HG02763 (cell line): ENCODE measurements around the gene INTS15.
A peak's percentile ranks its signal among the peaks of the same experiment; 100 is the strongest.

Source experiments
- ATAC-seq: cut with Tn5 transposase; IDR thresholded peaks from one replicate; pipeline ENCODE4 v1.9.1; 2021; ENCODE audit warnings: mild to moderate bottlenecking, moderate library complexity; ENCODE audit not compliant: unreplicated experiment

Gene INTS15

DNA sequence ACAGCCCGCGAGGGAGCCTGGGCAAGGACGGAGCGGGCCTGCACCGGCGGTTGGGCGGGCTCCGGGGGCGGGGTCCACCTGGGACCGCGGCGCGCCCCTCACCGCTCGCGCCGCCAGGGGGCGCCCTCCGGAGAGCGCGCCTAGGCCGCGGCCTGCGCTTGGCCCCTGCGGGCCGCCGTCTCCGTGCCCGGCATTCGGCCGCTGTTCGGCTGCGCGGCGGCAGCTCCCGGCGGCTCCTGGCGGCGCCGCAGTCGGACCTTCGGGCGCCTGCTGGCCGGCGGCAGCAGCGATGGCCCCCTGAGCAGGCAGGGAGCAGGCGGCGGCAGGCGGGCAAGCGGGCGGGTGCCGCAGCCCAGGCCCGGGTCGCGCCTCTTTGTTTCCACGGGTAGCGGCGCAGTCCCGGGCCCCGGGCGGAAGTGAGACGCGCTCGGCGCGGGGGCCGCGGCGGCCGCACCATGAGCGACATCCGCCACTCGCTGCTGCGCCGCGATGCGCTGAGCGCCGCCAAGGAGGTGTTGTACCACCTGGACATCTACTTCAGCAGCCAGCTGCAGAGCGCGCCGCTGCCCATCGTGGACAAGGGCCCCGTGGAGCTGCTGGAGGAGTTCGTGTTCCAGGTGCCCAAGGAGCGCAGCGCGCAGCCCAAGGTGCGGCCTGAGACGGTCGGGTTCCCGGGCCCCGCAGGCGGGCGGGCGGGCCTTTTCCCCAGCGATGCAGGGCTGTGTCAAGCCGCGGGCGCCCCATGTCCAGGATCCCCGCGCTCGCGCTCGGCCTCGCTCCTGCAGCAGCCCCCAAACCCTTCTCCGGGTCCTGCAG is at the start of gene INTS15:
TSS of gene INTS15 (plus strand) at position 193 of the 816 bp plus-strand sequence. CDS start at position 456, 263 bp downstream.
- peak; percentile 83 for ATAC-seq

DNA sequence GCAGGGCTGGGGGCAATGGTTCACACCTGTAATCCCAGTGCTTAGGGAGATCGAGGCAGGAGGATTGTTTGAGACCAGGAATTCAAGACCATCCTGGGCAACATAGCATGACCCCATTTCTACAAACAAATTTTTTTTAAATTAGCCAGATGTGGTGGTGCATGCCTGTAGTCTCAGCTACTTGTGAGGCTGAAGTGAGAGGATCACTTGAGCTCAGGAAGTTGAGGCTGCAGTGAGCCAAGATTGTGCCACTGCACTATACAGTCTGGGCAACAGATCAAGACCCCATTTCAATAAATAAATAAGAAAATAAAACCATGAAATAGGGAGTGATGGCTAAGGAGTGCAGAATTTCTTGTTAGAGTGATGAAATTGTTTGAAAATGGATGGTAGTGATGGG is 47.5 kb upstream of the INTS15 start:
- ATAC-seq: no peak

DNA sequence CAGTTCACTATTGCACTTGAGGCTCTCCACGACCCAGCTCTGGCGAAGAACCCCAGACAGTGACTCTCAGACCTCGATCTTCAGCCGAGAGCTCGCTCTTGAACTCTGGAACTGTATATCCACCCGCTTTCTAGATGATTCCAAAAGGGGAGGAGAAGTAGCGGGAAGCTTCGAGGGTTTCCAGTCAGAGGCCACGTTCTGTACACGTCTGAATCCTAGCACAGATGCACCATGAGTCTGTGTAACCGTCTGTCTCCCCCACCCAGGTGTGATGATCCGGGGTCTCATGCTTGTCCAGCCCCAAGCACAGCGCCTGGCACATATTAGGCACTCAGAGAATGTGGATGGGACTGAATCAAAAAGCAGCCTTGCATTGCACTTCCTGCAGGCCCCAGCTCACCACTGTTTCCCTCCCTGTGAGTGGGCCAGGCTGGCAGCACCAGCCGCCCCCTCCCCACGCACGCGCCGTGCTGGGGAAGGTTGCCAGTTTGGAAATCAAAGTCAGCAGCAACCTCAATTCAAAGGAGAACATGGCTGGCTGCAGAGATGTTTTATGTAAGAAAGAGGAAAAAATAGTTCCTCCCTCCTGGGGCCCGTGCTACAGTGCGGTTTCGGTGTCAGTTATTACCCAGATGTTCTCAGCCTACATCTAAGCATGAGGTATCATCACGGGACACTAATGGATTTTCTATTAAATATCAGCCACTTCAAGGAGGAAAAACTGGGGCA is 44.3 kb upstream of the INTS15 start:
- no peak for ATAC-seq

DNA sequence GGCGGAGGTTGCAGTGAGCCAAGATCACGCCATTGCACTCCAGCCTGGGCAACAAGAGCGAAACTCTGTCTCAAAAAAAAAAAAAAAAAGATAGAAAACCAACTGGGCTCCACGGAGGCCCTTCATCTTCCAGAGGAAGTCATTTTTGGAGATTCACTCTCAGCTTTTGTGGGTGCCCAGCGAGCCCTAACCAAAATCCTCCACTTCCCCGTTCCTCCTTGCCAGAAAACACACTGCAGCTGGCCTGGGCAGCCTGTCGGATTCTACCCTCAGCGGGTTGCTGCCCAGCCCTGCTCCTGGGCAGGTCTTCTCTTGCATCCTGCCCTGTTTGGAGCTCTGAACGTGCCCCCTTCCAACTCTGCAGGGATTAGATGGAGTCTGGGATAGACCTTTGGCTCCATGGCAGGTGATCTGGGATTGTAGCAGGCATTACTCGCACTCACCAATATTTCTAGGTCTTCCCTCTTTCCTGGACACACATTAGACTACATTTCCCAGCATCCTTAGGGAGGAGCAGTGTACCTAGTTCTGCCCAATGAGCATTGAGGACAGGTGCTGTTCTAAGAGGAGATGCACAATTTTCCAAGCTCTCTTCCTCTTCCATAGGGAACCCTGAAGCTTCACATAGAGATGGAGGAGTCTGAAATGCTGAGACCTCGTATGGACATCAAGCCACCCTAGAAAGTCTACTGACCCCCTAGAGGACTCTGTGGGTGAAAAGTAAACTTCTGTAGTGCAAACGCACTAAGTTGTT is 43.1 kb upstream of the INTS15 start:
- ATAC-seq: no peak

DNA sequence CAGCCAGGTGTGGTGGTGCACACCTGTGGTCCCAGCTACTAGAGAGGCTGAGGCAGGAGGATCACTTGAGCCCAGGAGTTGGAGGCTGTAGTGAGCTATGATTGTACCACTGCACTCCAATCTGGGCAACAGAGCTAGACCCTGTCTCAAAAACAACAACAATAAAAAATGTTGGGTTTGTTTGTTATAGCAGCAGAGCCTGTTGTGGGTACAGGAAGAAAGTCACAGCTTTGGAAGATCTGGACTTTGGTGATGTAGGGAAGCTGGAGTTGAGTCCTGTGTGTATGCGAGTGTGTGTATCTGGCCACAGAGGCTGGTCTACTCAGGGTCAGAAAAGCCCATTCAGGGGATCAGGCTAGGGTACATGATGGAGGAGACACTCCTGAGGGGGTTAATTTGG is 42.4 kb upstream of the INTS15 start:
- no peak for ATAC-seq

DNA sequence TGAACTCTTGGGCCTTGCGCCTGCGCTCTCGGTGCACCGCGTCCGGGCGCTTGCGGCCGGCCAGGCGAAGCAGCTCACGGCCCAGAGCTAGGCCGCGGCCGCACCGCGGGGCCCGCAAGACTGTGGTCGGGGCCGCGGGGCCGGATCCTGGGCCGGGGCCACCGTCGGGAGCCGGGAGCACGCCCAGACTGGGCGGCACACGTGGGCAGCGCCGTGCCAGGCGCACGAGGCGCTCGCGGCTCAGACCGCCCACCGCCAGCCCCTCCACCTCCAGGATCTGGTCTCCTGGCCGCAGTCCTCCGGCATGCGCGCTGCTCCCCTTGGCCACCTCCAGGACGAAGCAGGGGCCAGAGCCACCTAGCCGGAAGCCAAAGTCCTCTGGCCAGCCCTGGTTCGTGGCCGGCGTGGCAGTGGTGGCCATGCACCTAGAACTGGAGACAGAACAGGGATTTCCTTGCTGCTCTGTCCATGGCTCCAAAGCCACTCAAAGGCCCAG is 38.8 kb upstream of the INTS15 start, which contains the start of gene GRID2IP:
TSS of gene GRID2IP (minus strand) at position 446 of the 496 bp plus-strand sequence. CDS start at position 421, 25 bp downstream.
- no peak for ATAC-seq

DNA sequence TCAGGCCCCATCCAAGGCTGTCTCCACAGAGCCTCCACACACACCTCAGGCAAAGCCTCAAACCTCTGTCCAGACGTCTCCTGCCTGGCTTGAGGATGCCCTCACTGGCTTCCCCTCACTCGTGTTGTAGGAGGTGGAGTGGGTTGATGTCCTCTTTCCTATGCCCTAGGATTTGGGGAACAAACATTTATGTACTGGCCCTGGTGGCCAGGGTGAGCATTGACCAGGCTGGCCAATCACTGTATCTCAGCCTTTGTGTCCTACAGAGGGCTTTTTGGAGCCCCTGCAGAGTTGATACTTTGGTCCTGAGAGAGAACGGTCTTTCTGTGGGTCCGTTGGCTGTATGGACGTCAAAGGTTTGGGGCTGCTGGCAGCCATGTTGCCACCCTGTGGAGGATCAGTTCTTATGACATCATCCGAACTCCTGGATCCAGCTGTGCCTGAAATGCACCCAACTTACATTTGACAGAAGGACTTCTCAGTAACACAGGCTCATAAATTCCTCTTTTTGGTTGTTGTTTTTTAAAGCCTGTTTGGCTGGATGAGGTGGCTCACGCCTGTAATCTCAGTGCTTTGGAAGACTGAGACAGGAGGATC is 36.3 kb upstream of the INTS15 start:
- no peak for ATAC-seq

DNA sequence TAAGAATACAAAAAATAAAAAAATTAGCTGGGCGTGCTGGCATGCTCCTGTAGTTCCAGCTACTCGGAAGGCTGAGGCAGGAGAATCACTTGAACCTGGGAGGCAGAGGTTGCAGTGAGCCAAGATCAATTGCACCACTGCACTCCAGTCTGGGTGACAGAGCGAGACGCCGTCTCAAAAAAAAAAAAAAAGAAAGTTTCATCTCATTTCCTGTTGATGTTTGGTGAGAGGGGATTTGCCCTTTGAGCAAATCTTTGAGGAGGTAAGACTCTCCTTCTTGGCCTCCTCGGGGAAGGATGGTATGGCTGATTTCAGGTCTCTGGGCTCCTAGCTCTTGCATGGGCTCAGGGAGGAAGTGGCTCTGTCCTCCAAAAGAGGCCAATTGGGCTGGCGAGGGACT is 35.0 kb upstream of the INTS15 start:
- ATAC-seq: no peak

DNA sequence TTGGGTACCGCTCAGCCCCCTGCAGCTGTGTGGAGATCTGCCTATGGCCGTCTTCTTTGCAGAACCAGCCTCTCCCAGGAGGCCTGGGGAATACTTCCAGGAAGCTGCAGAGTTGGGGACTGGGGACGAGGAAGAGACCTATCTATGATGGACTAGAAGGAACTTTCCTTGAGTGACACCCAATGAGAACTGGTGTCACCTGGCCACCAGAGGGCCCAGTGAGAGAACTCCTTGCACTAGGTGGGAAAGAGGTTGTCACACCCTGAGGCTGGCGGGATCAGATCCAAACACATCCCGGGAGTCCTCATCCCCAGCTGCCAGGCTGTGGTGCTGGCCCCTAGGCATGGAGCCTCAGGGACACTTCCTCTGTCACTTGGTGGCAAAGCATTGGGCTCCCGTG is 33.6 kb upstream of the INTS15 start:
- no peak for ATAC-seq

DNA sequence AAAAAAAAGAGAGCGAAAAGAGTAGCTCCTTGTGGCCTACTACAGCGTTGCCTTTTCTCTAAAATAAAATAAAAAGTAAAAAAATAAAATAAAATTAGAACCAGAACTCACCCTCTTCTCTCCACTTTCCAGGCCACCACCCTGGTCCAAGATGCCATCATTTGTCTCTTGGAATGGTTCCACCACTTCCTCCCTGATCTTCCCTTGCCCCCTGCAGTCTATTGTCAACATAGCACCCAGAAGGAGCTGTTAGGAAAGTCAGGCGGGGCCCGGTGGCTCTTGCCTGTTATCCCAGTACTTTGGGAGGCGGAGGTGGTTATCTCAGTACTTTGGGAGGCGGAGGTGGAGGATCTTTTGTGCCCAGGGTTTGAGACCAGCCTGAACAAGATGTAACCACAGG is 31.0 kb upstream of the INTS15 start:
- ATAC-seq: no peak

DNA sequence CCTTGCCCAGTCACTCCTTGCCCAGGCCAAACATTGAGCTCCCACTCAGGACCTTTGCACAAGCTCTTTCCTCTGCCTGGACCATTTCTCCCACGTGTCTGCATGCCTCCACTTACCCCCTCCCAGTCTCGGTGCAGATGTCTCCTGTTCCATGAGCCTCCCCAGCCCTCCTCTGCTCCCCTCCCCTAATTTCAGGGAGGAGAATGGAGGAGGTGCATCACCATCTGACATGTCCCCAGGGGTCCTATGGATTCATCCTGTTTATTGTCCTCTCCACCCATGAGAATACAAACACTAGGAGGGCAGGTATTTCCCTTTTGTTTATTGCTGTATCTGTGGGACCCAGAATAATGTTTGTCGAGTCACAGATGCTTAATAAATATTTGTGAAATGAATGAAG is 29.9 kb upstream of the INTS15 start:
- ATAC-seq: no peak

DNA sequence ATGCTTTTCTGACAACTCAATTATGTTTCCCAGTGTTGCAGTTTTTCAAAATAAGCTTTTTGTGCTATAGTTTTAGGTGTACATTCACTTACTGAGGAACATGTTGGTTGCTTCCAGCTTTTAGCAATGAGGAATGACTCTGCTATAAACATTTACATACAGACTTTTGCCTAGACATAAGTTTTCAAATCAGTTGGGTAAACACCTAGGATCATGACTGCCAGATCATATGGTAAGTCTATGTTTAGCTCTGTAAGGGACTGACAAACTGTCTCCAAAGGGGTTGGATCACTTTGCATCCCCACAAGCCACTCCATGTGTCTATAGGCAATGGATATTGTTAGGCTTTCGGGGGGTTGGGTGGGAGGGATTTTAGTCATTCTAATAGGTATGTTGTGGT is 27.7 kb upstream of the INTS15 start:
- ATAC-seq: no peak

DNA sequence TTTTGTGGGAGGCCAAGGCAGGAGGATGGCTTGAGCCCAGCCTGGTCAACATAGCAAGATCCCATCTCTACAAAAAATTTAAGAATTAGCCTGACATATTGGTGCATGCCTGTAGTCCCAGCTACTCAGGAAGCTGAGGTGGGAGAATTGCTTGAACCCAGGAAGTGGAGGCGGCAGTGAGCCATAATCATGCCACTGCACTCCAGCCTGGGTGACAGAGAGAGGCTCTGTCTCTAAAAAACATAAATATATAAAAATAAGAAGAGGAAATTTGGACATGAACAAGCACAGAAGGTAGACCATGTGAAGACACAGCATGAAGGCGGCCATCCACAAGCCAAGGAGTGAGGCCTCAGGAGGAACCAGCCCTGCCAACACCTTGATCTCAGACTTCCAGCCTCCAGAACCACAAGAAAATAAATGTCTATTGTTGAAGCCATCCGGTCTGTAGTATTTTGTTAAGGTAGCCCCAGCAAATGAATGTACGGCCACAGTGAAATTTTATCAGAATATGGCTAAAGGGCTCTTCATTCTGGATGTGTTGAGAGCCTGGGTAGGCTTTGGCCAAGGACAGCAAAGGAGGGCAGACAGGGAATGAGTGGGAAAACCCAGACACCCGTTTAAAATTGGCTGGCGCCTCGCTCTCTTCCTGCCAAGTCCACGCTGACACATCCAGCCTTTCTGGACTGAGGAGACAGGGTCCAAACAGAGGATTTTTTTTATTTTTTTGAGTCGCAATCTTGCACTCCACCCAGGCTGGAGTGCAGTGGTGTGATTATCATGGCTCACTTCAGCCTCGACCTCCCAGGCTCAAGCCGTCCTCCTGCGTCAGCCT is 25.7 kb upstream of the INTS15 start:
- ATAC-seq: no peak

DNA sequence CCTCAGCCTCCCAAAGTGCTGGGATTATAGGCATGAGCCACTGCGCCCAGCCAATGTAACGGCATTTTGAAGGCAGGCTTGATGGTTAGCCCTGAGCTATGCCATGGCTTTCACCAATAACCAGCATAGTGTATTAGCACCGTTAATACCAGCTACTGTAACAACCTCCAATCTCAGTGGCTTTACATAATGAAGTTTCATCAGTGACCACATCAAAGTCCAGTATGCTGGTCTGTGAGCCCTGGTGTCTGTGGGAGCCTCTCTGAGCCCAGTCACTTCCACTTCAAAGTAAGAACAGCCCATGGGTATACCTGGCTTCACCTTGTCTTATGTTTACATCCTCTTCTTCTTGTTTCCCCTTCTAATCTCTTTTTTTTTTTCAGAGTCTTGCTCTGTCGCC is 24.2 kb upstream of the INTS15 start:
- no peak for ATAC-seq

DNA sequence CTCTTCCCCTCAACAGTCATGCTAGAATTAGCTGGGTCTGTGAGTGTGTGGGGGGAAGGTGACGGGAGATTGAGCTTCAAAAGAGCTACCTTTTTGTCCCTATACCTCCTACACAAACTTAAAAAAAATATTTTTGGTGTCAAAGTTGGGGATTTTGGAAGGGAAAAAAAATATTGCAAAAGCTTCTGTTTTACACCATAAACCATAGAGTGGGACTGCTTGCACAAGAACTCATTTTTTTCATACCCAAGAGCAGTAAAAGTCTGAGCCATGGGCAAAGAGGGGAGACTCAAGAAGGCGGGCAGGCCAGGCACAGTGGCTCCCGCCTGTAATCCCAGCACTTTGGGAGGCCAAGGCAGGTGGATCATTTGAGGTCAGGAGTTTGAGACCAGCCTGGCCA is 21.9 kb upstream of the INTS15 start:
- ATAC-seq: no peak

DNA sequence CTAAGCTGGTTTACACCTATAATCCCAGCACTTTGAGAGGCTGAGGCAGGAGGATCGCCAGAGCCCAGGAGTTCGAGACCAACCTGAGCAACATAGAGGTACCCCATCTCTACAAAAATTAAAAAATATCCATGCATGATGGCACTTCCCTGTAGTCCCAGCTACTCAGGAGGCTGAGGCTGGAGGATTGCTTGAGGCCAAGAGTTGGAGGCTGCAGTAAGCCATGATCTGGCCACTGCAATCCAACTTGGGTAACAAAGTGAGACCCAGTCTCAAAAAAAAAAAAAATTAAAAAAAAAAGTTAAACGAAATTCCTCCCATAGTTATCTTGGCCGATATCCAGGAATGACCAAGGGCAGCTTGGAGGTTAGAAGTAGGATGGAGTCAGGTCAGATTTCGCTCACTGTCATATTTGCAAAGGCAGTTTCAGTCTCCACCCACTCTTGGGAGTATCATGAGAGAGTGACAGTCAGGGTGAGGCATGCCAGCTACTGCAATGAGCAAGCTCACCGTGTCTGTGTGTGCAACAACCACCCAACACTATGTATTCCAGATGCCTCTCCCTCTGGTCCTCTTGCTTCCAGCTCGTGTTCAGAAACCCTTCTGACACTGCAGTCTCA is 18.6 kb upstream of the INTS15 start:
- ATAC-seq: no peak

DNA sequence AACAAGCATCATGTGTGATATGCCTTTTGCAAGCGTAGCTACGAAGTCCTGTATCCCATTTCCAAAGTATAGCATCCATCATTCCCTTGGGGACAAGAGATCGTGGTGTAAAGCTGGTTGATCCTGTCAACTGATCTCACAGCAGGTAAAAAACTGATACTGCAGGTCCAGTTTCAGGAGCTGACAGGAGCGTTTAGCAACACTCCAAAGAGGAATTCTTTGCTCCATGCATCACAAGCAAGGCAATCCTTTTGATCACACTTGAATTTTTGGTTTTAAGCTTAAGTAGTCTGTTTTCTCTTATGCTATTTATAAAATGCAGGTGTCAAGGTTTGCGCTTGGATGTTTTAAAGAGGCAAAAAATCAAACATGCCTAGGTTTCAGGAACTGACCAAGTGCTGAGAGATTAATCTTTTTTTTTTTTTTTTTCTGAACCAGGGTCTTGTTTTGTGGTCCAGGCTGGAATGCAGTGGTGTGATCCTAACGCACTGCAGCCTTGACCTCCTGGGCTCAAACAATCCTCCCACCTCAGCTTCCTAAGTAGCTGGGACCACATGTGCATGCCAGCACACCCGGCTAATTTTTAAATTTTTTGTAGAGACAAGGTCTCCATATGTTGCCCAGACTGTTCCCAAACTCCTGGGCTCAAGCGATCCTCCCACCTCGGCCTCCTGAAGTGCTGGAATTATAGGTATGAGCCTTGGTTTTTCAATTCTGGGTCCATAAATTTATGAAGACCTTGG is 14.4 kb upstream of the INTS15 start:
- no peak for ATAC-seq

DNA sequence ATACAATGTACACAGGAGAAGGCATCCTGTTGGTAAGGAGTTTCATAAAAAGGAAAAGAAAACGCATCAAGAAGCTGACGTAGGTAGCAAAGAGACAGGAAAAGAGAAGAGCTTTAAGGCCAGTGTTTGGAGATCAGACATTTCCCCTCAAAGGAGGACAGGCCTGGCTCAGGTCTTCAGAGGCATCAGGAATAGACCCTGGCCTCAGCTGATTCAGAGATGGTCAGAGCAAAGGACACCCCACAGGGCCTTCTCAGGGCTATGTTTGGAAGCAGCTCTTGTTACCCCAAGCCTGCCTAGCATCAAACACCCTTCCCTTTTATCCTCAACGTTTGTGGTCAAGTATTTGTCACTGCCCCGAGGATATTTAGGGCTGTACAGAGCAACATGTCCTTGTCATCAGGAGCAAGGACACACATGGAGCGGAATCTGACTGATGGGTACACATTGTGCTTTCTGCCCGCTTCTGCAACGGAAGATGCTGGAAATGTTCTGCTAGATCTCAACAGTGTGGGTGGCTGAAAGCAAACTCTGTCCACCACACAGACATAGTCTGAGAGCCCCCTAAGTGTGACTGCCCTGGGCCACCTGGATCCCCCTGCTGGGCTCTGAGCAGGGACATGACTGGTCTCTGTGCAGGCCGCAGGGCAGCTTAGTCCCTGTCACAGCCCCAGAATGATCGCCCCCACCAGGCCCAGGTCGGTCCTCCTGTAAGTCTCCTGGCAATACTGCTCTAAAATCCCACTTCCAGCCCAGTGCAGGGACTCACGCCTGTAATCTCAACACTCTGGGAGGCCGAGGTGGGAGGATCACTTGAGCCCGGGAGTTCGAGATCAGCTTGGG is 13.6 kb upstream of the INTS15 start:
- no peak for ATAC-seq
